Islet precursor cell (in vitro differentiated cells): ENCODE results near the gene OSBPL1A.
"Not testable (repeated sequence)": the region's sequence is repeated elsewhere in the genome, so short reads cannot be mapped to it uniquely, and the experiment has no call there.

Source experiments
- DNase-seq: peaks from one replicate; pipeline ENCODE4 v3.0.0-alpha.2; 2018

OSBPL1A gene

DNA sequence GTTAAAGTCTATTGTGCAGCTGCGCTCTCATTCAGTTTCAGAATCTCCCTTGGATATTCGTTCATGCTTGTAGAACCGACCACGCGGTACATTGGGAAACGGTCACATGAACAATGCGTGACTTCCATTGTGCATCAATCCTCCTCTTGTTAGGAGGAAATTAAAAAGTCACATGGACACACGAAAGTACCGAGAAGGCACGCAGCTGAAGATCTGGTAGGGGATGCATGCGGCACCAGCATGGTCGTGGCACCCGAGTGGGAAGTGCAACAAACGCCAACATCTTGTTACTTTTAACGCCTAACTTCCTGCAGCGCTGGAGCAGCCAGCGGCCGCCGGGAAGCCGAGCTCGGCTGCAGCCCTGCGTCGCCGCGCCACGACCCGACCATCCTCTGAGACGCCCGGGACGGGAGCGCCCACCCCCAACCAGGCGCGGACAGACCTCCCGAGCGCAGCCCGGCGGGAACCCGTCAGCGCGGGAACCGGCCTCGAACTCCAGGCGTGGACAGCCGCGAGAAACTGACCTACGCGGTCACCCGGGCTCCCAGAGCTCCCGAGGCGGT, 412 bp downstream of the OSBPL1A start:
- no peak for DNase-seq

DNA sequence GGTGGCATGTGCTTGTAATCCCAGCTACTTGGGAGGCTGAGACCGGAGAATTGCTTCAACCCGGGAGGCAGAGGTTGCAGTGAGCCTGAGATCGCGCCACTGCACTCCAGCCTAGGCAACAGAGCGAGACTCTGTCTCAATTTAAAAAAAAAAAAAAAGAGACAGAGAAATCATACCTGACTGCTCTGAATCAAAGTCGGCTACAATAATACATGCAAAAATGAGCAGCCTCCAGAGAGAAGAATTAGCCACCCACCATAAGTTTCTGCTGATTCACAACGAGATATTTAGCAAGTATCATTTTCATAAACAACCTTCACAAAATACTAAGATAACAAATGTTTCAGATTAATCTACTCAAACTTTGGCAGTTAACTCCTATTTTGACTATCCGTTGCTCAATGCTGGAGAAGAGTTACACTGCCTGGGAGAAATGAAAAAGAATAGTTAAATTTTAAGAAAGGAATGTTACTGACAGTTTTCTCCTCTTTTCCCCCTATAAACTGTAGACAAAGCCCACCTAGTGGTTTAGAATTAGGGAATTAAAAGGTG, 1.5 kb downstream of the OSBPL1A start:
- no peak for DNase-seq

DNA sequence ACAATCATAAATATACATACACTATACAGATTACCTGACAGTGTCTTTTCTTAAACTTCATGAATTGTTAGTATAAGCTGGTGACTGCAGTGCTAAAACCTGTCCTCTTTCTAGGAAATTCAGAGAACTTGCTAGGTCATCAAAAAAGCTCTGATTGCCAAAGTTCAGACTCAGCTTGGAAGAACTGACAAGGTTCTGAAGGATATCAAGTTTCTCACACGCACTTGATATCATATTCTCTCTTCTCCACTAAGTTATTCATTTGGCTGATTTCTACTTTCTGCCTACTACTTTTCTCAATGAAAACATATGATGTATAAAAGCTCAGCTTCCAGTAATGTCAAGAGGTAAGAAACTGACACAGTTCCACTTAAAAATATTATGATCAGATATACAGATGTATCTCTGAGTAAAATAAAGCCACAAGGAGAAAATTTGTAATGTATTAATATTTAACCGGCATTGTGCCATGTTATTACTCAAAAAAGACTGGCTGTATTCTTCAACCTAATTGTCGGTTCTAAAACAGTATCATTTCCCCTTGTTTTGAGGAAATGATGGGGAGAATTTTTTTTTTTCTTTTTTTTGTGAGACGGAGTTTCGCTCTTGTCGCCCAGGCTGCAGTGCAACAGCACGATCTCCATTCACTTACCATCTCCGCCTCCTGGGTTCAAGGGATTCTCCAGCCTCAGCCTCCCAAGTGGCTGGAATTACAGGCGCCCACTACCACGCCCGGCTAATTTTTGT, 2.4 kb downstream of the OSBPL1A start:
- DNase-seq, result no peak

GRCh38 chr18:24388957-24389356, 8.7 kb downstream of the OSBPL1A start:
- DNase-seq, result no peak

DNA sequence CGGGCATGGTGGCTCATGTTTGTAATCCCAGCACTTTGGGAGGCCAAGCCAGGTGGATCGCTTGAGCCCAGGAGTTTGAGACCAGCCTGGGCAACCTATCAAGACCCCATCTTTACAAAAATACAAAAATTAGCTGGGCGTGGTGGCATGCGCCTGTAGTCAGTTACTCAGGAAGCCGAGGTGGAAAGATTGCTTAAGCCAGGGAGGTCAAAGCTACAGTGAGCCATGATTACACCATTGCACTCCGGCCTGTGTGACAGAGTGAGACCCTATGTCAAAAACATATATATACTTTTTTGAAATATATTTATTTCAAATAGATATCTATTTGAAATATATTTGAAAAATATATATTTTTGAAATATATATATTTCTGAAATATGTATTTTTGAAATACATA, 10.9 kb downstream of the OSBPL1A start:
- DNase-seq, result no peak

GRCh38 chr18:24381126-24381525, 16.5 kb downstream of the OSBPL1A start:
- no peak for DNase-seq

DNA sequence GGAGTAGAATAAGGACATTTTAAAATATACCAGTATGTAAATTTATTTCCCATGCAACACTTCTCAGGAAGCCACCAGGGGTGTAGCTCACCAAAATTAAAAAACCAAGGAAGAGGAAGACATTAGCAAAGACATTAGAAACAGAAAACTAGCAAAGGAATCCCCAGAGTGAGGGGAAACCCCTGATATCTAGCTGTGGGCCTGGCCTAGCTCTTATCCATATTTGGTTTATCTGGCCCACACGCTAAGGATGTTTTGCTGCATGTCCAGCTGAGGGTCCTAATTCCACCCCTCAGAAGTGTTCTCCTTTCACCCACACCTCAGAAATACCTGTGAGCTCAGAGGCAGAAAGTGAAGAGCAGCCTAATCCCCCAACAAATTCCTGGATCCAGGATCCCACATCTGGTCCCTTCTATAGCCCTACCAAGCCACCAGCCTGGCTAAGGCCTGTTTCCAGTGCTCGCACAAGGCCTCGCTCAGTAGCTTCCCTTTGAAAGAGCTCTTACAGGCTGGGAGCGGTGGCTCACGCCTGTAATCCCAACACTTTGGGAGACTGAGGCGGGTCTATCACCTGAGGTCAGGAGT, 17.4 kb downstream of the OSBPL1A start:
- DNase-seq, result no peak

DNA sequence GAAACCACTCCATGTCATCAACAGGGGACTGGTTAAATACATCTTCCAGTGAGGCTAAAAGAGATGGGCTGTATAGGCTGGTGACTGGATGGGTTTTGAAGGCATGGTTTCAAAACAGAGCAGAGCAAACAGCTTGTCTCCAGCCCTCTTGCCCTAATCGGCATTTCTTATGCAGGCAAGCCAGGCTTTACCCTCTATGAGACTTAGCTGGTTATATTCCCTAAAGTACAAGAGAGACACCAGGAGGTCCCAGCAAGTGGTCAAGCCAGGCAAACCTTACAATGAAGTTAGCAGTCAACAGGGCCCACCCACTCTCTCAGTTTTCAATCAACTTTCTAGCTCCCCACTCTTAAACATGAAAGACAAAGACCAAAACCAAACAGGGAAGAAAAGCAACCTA, 19.0 kb downstream of the OSBPL1A start:
- no peak for DNase-seq

DNA sequence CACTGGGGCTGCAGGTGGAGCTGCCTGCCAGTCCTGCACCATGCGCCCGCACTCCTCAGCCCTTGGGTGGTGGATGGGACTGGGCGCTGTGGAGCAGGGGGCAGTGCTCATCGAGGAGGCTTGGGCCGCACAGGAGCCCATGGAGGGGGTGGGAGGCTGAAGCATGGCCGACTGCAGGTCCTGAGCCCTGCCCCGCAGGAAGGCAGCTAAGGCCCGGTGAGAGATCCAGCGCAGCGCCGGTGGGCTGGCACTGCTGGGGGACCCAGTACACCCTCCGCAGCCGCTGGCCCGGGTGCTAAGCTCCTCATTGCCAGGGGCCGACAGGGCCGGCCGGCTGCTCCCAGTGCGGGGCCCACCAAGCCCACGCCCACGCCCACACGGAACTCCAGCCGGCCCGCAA, 21.1 kb downstream of the OSBPL1A start:
- DNase-seq, result not testable (repeated sequence)

GRCh38 chr18:24373328-24373727, 24.3 kb downstream of the OSBPL1A start:
- DNase-seq, result no peak

DNA sequence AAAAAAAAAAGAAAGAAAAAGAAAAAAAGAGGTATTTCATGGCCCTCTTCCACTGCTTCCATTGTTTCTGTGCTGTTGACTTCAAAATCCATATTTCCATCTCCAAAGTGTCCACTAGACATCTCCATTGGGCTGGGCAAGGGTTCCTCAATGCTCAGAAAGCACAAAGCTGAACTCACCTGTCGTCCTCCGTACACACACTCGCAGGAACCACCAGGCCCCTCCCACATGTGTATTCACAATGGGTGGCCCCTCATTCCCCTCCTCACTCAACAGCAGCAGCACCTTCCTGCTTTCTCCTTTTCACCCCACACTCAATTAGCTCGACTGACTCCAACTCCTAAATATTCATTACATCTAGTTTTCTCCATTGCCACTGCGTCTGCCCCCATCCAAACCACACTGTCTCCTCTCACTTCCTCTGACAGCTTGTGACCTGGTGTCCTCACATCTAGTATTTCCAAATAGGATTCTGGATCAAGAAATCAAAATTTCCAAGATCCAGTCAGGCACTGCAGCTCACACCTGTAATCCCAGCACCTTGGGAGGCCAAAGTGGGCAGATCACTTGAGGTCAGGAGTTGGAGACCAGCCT, 25.2 kb downstream of the OSBPL1A start:
- no peak for DNase-seq

- no peak for DNase-seq
Measured at GRCh38 chr18:24370120-24370519, 27.5 kb downstream of the OSBPL1A start.

DNA sequence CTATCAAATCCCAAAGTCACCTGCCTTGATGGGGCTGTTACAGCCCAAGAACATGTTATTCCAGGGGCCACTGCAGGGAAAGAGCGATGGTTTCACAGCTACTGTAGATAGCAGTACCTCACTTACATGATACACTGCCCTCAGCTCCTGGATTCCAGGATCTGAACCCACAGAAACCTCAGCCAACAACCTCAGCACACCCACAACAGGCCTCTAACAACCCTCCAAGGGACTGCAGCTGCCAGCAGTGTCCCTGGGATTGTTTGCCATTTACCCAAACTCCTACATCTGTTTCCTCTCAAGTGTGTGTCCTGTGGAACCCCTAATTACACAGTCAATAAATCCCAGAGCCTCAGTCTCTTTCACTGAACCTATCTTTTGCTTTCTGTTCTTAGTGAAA, 28.2 kb downstream of the OSBPL1A start:
- DNase-seq, result no peak

DNA sequence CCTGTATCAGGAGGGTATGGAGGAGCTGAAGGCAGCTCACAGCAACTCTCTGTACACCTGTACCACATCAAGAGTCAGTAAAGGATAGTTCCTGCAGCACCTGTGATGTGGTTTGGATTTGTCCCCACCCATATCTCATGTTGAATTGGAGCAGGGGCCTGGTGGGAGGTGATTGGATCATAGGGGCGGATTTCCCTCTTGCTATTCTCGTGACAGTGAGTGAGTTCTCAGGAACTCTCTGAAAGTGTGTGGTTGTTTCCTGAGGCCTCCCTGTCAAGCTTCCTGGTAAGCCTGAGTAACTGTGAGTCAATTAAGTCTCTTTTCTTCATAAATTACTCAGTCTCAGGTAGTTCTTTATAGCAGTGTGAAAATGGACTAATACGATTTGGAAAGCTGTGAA, 28.9 kb downstream of the OSBPL1A start:
- no peak for DNase-seq

DNA sequence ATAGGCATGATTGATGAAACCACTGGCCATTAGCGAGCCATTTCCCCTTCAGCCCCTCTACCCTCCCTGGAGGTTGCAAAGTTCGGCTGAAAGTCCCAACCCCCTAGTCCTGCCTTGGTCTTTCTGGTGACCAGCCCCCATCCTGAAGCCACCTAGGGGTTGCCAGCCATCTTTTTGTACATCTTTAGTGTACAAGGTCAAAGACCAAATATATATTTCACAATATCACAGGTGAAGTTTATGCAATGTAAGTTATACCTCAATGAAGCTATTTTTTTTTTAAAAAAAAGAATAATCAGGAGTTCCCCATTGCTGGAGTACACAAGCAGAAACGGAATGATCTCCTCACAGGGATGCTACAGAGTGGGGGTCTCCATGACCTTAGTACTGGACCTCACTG, 31.3 kb downstream of the OSBPL1A start:
- no peak for DNase-seq

DNA sequence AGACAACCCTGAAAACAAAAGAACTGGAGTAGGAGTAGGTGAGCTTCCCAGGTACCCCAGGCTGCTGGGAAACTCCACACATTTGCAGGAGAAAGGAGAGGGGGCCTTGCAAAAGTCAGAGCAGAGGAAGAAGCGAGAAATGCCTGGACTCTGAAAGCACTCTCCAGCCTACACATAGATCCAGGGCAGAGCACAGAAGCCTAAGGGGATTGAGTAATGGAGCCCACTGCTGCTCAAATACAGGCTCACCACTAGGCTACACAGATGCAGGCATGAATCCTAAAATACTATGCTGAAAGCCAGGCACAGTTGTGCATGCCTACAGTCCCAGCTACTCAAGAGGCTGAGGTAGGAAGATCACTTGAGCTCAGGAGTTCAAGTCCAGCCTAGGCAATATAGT, 33.4 kb downstream of the OSBPL1A start:
- DNase-seq, result peak; percentile 80

DNA sequence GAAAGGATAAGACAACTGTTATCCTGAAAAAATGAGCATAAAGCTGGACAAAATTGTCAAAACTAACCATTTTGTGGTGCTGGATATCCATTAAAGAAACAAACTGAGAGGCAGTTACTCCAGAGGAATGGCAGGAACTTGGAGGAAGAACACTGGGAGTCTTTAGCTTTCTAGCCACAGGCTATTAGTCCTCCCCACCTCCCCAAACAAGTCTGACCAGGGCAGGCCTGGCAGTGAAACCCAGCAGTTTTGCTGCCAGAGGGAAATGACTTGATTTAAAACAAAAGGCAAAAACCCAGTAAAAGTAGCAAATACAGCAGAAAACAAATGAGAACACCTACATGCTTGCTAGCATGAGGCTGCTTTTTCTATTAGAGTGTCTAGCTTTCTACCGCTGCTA, 34.9 kb downstream of the OSBPL1A start:
- DNase-seq, result peak; percentile 91

DNA sequence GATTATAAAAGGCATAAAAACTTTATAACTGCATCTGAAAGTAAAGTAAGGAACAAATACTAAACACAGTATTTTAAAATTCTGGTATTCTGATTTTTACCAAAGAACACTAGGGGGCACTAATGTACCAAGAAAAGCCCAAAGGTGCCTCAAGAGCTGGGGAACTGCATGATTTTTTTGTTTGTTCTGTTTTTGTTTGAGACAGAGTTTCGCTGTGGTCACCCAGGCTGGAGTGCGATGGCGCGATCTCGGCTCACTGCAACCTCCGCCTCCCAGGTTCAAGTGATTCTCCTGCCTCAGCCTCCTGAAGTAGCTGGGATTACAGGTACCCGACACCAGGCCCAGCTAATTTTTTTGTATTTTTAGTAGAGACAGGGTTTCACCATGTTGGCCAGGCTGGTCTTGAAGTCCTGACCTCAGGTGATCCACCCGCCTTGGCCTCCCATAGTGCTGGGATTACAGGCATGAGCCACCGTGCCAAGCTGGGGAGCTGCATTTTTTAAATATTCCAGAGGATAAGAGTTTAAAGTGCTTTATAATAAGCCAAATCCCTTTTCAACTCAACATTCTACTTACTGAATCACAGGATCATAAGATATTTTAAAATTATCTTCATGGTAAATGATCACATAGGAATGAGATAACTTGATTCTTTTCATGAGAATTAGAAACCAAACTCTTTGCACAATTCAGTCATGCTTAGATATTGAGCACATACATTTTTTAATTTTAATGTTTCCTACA, 37.7 kb downstream of the OSBPL1A start:
- not testable (repeated sequence) for DNase-seq

- no peak for DNase-seq
Measured at GRCh38 chr18:24354278-24354677, 43.3 kb downstream of the OSBPL1A start.

GRCh38 chr18:24346254-24346653, 51.4 kb downstream of the OSBPL1A start:
- DNase-seq, result no peak

GRCh38 chr18:24344509-24344908, 53.1 kb downstream of the OSBPL1A start:
- DNase-seq, result no peak

DNA sequence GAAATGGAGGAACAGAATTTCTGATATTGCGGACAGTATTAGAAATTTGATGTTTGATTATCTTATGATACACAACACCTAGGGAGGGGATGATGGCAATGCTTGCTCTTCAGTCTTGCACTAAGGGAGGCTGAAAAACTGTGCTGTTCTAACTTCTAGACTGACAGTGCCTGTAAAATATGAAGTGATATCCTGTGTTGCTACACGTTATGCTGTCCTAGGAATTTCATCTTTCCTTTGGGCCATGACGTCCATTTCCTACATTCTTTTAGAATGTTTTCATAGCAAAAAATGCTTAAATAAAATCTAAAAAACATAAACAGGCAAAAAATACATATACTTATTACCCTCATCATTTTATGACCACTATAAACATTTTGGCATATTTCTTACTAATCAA, 55.3 kb downstream of the OSBPL1A start:
- DNase-seq, result no peak

- no peak for DNase-seq
Measured at GRCh38 chr18:24341361-24341760, 56.3 kb downstream of the OSBPL1A start.
